WTC11 (cell line): ENCODE data around the gene RENBP. TPM values are rescaled to one million over a fixed set of nuclear protein-coding genes. Genes with fewer than 3 reads are reported as not detected.

ENCODE experiments used
- ATAC-seq: fragments of 200-7000 bp; cut with Tn5 transposase; 2 replicates; pipeline ENCODE4 v1.10.0; 2021; ENCODE audit warnings: mild to moderate bottlenecking, moderate library complexity
- CTCF ChIA-PET: fragments of 300-600 bp; sonication (Branson Sonifier 250); formaldehyde crosslinking; loops from one replicate; lab custom pipeline; 2021; ENCODE audit warnings: antibody characterized with exemption; lab: Charles Lee
- POLR2A ChIA-PET: fragments of 350-600 bp; sonication (Branson Sonifier 250); formaldehyde crosslinking; loops from one replicate; lab custom pipeline; 2021; ENCODE audit warnings: antibody characterized with exemption; lab: Charles Lee
- DNase-seq: peaks from one replicate; pipeline ENCODE4 v3.0.0; 2021; ENCODE audit warnings: low spot score
- H3K27ac Mint-ChIP-seq: 2 replicates; pipeline ENCODE4 v1.8.0; 2021; ENCODE audit warnings: mixed read lengths
- H3K27me3 Mint-ChIP-seq: 2 replicates; pipeline ENCODE4 v1.8.0; 2021; ENCODE audit warnings: low read depth, mild to moderate bottlenecking, moderate library complexity, mixed read lengths
- H3K36me3 Mint-ChIP-seq: 2 replicates; pipeline ENCODE4 v1.8.0; 2021; ENCODE audit warnings: mixed read lengths
- H3K4me1 Mint-ChIP-seq: 2 replicates; pipeline ENCODE4 v1.8.0; 2022; ENCODE audit warnings: mixed read lengths
- H3K4me3 Mint-ChIP-seq: 2 replicates; pipeline ENCODE4 v1.8.0; 2021; ENCODE audit warnings: mild to moderate bottlenecking, moderate library complexity, mixed read lengths
- H3K9me3 Mint-ChIP-seq: 2 replicates; pipeline ENCODE4 v1.8.0; 2021; ENCODE audit warnings: mixed read lengths
- ARID4B ChIP-seq: sonication (generic); formaldehyde crosslinking; IDR thresholded peaks from 2 replicates; pipeline ENCODE4 v1.8.0; 2023; ENCODE audit warnings: missing genetic modification reagents, mild to moderate bottlenecking, borderline replicate concordance
- ATF3 ChIP-seq: sonication (generic); formaldehyde crosslinking; conservative IDR thresholded peaks from 2 replicates; pipeline ENCODE4 v1.8.1; 2022; ENCODE audit warnings: mild to moderate bottlenecking, missing genetic modification reagents
- ERG ChIP-seq: fragments of 250-450 bp; sonication (Bioruptor Pico); IDR thresholded peaks from 2 replicates; pipeline ENCODE4 v1.8.0; 2021; ENCODE audit warnings: mild to moderate bottlenecking
- MLX ChIP-seq: sonication (generic); formaldehyde crosslinking; IDR thresholded peaks from 2 replicates; pipeline ENCODE4 v1.8.1; 2023; ENCODE audit warnings: mild to moderate bottlenecking, missing genetic modification reagents, moderate library complexity
- MYBL2 ChIP-seq: sonication (generic); formaldehyde crosslinking; IDR thresholded peaks from 2 replicates; pipeline ENCODE4 v1.8.1; 2023; ENCODE audit warnings: mild to moderate bottlenecking, moderate library complexity, missing genetic modification reagents
- NFATC4 ChIP-seq: fragments of 250-450 bp; sonication (Bioruptor Pico); IDR thresholded peaks from 2 replicates; pipeline ENCODE4 v1.9.0; 2021; ENCODE audit warnings: mild to moderate bottlenecking
- NR1H2 ChIP-seq: sonication (generic); formaldehyde crosslinking; IDR thresholded peaks from 2 replicates; pipeline ENCODE4 v1.9.0; 2021; ENCODE audit warnings: mild to moderate bottlenecking, moderate library complexity, missing genetic modification reagents
- PREB ChIP-seq: sonication (generic); formaldehyde crosslinking; IDR thresholded peaks from 2 replicates; pipeline ENCODE4 v1.8.1; 2022; ENCODE audit warnings: mild to moderate bottlenecking, missing genetic modification reagents, moderate library complexity, borderline replicate concordance
- USF1 ChIP-seq: sonication (generic); formaldehyde crosslinking; IDR thresholded peaks from 2 replicates; pipeline ENCODE4 v1.8.0; 2022; ENCODE audit warnings: mild to moderate bottlenecking, missing genetic modification reagents
- ZNF396 ChIP-seq: fragments of 250-450 bp; sonication (Bioruptor Pico); IDR thresholded peaks from 2 replicates; pipeline ENCODE4 v1.8.0; 2021; ENCODE audit warnings: mild to moderate bottlenecking, moderate library complexity, borderline replicate concordance
- ZNF416 ChIP-seq: fragments of 250-450 bp; sonication (Bioruptor Pico); IDR thresholded peaks from 2 replicates; pipeline ENCODE4 v1.9.0; 2021; ENCODE audit warnings: mild to moderate bottlenecking, inconsistent platforms
- total RNA-seq: library from RNA; stranded (reverse); gene quantifications from 3 replicates; pipeline ENCODE4 v1.2.3, GENCODE V29; 2021
- TF ChIP-seq, protein P1 (sequence below): sonication (generic); formaldehyde crosslinking; IDR thresholded peaks from 2 replicates; pipeline ENCODE4 v1.8.1; 2023; ENCODE audit warnings: mild to moderate bottlenecking, missing genetic modification reagents, borderline replicate concordance

The RENBP gene
- total RNA-seq, 1 experiment from 2014 or later: 14.0 TPM

DNA sequence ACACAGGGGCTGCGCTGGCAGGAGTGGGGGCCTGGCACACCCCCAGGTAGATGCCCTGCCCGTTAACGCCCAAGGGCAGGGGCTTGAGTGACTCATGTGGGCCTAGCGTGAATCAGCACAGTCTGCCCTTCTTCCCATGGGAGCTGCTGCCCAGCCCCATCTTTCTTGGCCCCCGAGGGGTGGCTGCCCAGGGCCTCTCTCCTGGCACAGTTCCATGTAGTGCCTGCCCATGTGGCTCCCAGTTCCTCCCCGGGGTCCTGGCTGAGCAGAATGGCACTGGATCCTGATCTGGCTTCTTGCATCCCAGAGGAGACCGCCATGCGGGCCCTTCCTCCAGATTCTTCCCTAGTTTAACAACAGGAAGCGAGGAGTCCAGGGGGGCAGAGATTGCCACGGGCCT is 42.1 kb downstream of the RENBP start:
- CTCF ChIA-PET: no interaction called here
- Mint-ChIP-seq H3K9me3 (no peaks in the 10 kb centered on the region), H3K27me3 (no peaks in the 10 kb centered on the region), H3K4me3 (no peak overlapping the region), H3K27ac (no peak overlapping the region), H3K4me1 (peaks cover 23% of the 10 kb centered on the region), H3K36me3 (no peaks in the 10 kb centered on the region)
- TF ChIP-seq USF1 (no peak), NFATC4 (CRISPR knock-in tag) (no peak), MYBL2 (CRISPR knock-in tag) (no peak), ATF3 (no peak), PREB (CRISPR knock-in tag) (no peak), ERG (CRISPR knock-in tag) (no peak), ZNF416 (CRISPR knock-in tag) (no peak), MLX (no peak), ARID4B (CRISPR knock-in tag) (no peak), ZNF396 (CRISPR knock-in tag) (no peak), NR1H2 (CRISPR knock-in tag) (no peak)
- TF ChIP-seq, protein P1, sequence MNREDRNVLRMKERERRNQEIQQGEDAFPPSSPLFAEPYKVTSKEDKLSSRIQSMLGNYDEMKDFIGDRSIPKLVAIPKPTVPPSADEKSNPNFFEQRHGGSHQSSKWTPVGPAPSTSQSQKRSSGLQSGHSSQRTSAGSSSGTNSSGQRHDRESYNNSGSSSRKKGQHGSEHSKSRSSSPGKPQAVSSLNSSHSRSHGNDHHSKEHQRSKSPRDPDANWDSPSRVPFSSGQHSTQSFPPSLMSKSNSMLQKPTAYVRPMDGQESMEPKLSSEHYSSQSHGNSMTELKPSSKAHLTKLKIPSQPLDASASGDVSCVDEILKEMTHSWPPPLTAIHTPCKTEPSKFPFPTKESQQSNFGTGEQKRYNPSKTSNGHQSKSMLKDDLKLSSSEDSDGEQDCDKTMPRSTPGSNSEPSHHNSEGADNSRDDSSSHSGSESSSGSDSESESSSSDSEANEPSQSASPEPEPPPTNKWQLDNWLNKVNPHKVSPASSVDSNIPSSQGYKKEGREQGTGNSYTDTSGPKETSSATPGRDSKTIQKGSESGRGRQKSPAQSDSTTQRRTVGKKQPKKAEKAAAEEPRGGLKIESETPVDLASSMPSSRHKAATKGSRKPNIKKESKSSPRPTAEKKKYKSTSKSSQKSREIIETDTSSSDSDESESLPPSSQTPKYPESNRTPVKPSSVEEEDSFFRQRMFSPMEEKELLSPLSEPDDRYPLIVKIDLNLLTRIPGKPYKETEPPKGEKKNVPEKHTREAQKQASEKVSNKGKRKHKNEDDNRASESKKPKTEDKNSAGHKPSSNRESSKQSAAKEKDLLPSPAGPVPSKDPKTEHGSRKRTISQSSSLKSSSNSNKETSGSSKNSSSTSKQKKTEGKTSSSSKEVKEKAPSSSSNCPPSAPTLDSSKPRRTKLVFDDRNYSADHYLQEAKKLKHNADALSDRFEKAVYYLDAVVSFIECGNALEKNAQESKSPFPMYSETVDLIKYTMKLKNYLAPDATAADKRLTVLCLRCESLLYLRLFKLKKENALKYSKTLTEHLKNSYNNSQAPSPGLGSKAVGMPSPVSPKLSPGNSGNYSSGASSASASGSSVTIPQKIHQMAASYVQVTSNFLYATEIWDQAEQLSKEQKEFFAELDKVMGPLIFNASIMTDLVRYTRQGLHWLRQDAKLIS: no peak
- POLR2A ChIA-PET: no interaction called here
- DNase-seq (no peak), ATAC-seq (no peak)

DNA sequence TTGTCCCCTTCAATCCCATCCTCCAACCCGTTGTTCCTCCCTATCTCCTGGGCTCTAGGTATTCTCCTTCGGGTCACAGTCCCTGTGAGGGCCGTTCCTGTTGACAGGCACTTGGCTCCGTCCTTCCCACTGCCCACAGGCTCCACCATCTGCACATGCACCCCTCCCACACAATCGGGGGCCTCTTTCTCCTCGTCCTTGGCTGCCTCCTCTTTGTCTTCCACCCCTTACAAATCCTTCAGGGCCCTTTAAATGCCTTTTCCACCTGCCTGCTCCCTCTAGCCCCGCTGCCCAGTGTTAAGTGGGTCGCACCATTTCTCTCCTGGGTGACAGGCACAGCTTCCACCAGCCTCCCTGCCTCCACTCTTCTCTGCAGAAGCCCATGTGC is 42.7 kb downstream of the RENBP start:
- POLR2A ChIA-PET: no interaction called here
- DNase-seq (no peak), ATAC-seq (no peak)
- TF ChIP-seq ARID4B (CRISPR knock-in tag) (no peak), MYBL2 (CRISPR knock-in tag) (no peak)
- H3K4me3 Mint-ChIP-seq: no peak overlapping the region
- CTCF ChIA-PET: no interaction called here
- H3K27ac Mint-ChIP-seq: no peak overlapping the region
- no peaks in the 10 kb centered on the region for H3K36me3 Mint-ChIP-seq
- H3K4me1 Mint-ChIP-seq: peaks cover 23% of the 10 kb centered on the region
- no peaks in the 10 kb centered on the region for H3K27me3 Mint-ChIP-seq
- no peaks in the 10 kb centered on the region for H3K9me3 Mint-ChIP-seq
